CD14-positive monocyte (primary cell): Measurements from ENCODE around the gene MCHR2. TPM values are rescaled to one million over a fixed set of nuclear protein-coding genes. Genes with fewer than 3 reads are reported as not detected.

Experiments
- DNase-seq, 3 donors: peaks; one replicate each; pipeline ENCODE4 v3.0.0-alpha.2; 2011 to 2022
- H2AFZ ChIP-seq: 2 replicates; pipeline ENCODE4 v1.6.0; 2012; ENCODE audit warnings: mild to moderate bottlenecking, low read depth, low read length, inconsistent platforms; ENCODE audit not compliant: insufficient read depth, poor library complexity, severe bottlenecking
- H3K27ac ChIP-seq, 2 donors: 1 replicate in 1 of 2; 2 replicates in 1 of 2; pipeline ENCODE4 v1.5.1; 2012 to 2013; ENCODE audit warnings: low read length in 2 of 2, control low read depth in 1 of 2, inconsistent platforms in 1 of 2, low read depth in 1 of 2, mild to moderate bottlenecking in 1 of 2
- H3K27me3 ChIP-seq, 2 donors: one replicate each; pipeline versions ENCODE4 v1.6.0 to v1.6.1; 2011 to 2013; ENCODE audit warnings: low read length in 2 of 2; ENCODE audit not compliant: control insufficient read depth in 2 of 2, insufficient read depth in 2 of 2
- H3K36me3 ChIP-seq, 2 donors: replicated peaks in 1 of 2; 1 replicate in 1 of 2; 2 replicates in 1 of 2; pipeline versions ENCODE4 v1.5.1 to v1.6.1; 2012 to 2013; ENCODE audit warnings: low read length in 2 of 2, control low read depth in 1 of 2, inconsistent platforms in 1 of 2, mild to moderate bottlenecking in 1 of 2; ENCODE audit not compliant: insufficient read depth in 2 of 2, control insufficient read depth in 1 of 2
- H3K4me1 ChIP-seq, 2 donors: 1 replicate in 1 of 2; 2 replicates in 1 of 2; pipeline versions ENCODE4 v1.5.1 to v1.6.1; 2012 to 2013; ENCODE audit warnings: low read length in 2 of 2, control low read depth in 1 of 2, inconsistent platforms in 1 of 2, mild to moderate bottlenecking in 1 of 2, moderate library complexity in 1 of 2; ENCODE audit not compliant: insufficient read depth in 2 of 2, control insufficient read depth in 1 of 2
- H3K4me2 ChIP-seq: replicated peaks from 2 replicates; pipeline ENCODE3; 2012; ENCODE audit warnings: low read length, moderate library complexity, mild to moderate bottlenecking; ENCODE audit not compliant: poor library complexity, severe bottlenecking; ENCODE audit errors: extremely low read depth
- H3K4me3 ChIP-seq, 3 experiments: fragments of 200-600 bp in 1 of 3; sonication (generic) in 1 of 3; replicated peaks in 1 of 3; 1 replicate in 2 of 3; 2 replicates in 1 of 3; pipeline ENCODE4 v1.5.1; 2011 to 2013; ENCODE audit warnings: low read length in 3 of 3, mild to moderate bottlenecking in 3 of 3, control low read depth in 2 of 3, low read depth in 2 of 3, inconsistent platforms in 1 of 3, moderate library complexity in 1 of 3
- H3K79me2 ChIP-seq: 2 replicates; pipeline ENCODE4 v1.6.0; 2012; ENCODE audit warnings: mild to moderate bottlenecking, control low read depth, inconsistent platforms, low read length, moderate library complexity; ENCODE audit not compliant: insufficient read depth
- H3K9ac ChIP-seq: 2 replicates; pipeline ENCODE4 v1.6.0; 2017; ENCODE audit warnings: low read length, mild to moderate bottlenecking; ENCODE audit not compliant: insufficient read depth, poor library complexity, severe bottlenecking
- H3K9me3 ChIP-seq, 2 donors: replicated peaks in 1 of 2; 1 replicate in 1 of 2; 2 replicates in 1 of 2; pipeline versions ENCODE4 v1.5.1 to v1.6.1; 2012 to 2013; ENCODE audit warnings: low read length in 2 of 2, control low read depth in 1 of 2; ENCODE audit not compliant: control insufficient read depth in 1 of 2, insufficient read depth in 1 of 2
- H4K20me1 ChIP-seq: 2 replicates; pipeline ENCODE4 v1.6.0; 2012; ENCODE audit warnings: mild to moderate bottlenecking, low read length, control low read depth, moderate library complexity; ENCODE audit not compliant: insufficient read depth
- H3K27ac Mint-ChIP-seq, 7 donors: one replicate each; pipeline ENCODE4 v1.8.0; 2020; ENCODE audit warnings: mild to moderate bottlenecking in 7 of 7, mixed read lengths in 7 of 7, moderate library complexity in 6 of 7, inconsistent platforms in 2 of 7
- H3K27me3 Mint-ChIP-seq, 3 donors: one replicate each; pipeline ENCODE4 v1.8.0; 2021 to 2022; ENCODE audit warnings: low read depth in 3 of 3, mild to moderate bottlenecking in 3 of 3, mixed read lengths in 3 of 3, moderate library complexity in 3 of 3, inconsistent platforms in 1 of 3
- H3K36me3 Mint-ChIP-seq, 2 donors: one replicate each; pipeline ENCODE4 v1.8.0; 2020; ENCODE audit warnings: mixed read lengths in 2 of 2, inconsistent platforms in 1 of 2, mild to moderate bottlenecking in 1 of 2
- H3K4me1 Mint-ChIP-seq: one replicate; pipeline ENCODE4 v1.8.0; 2020; ENCODE audit warnings: mild to moderate bottlenecking, mixed read lengths
- H3K4me3 Mint-ChIP-seq, 2 donors: one replicate each; pipeline ENCODE4 v1.8.0; 2020; ENCODE audit warnings: mild to moderate bottlenecking in 2 of 2, mixed read lengths in 2 of 2, moderate library complexity in 1 of 2
- H3K9me3 Mint-ChIP-seq, 7 donors: one replicate each; pipeline ENCODE4 v1.8.0; 2020 to 2022; ENCODE audit warnings: mixed read lengths in 7 of 7, mild to moderate bottlenecking in 6 of 7, moderate library complexity in 6 of 7, inconsistent platforms in 2 of 7
- WGBS: methylation state at CpG from one replicate; pipeline ENCODE4 v1.1.5; 2013; ENCODE audit warnings: missing lambda C conversion rate; ENCODE audit not compliant: insufficient coverage; 5-methylcytosine and 5-hydroxymethylcytosine counted together
- intact Hi-C, 2 donors: fragments of 100-400 bp; cut with micrococcal nuclease; formaldehyde crosslinking; loops; one replicate each; pipeline versions ENCODE4 v1.15.0 to v1.15.1; 2023
- polyA plus RNA-seq, 3 donors: library from polyadenylated mRNA; depleted of rRNA in 1 of 3; unstranded in 2 of 3; stranded (reverse) in 1 of 3; fragments of 300-500 nt in 2 of 3; fragments of >200 nt in 1 of 3; fragmentation: Illumina TruSeq in 2 of 3; gene quantifications; 1 replicate in 2 of 3; 2 replicates in 1 of 3; pipeline ENCODE4 v1.2.3, GENCODE V29; 2012 to 2021
- TF ChIP-seq, protein P1 (sequence below): fragments of 200-600 bp; IDR thresholded peaks from one replicate; pipeline ENCODE4 v1.8.0; 2022; ENCODE audit warnings: antibody characterized with exemption, mild to moderate bottlenecking

The MCHR2 gene
- polyA plus RNA-seq, 3 donors = not detected

DNA sequence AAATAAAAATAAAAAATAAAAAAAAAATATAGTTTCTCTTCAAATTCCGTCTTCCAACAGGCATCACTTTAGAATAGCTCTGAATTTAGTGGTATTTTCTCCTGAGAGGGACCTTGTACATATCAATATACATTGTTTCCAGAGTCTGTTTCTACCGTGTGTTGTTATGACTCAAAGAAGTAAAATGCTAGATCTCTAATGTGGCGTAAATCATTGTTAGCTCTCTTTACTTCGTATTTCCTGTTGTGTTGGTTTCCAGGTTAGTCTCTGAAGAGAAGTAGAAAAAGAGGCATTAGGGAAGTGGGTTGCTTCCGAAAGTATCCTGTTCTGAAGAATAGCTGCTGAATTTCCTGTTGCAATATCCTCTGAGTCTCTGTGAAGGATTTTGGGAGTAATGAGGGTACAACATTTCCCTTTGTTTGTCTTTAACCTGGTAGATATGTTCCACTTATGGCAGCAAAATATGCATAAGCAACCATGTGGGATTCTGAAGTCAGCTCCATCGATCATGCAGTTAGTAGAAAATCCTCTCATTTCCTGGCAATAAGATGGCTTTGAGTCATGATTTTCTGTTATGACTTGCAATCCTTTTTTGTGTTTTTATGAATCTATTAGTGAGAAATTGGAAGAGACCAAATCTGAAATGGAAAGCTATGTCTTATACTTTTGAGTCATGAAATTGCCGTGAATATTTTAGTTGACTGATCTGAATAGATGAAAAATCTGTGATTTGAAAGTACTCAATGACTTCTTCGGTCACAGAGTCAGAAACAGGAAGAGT, 42.0 kb upstream of the MCHR2 start:
- no peaks in the 10 kb centered on the region for H3K79me2 ChIP-seq
- H3K27me3 ChIP-seq = no peaks in the 10 kb centered on the region
- H3K4me2 ChIP-seq = no peak overlapping the region
- H4K20me1 ChIP-seq = no peaks in the 10 kb centered on the region
- peaks cover 0 to 14% (median 6%) of the 10 kb centered on the region in 7 donors for H3K9me3 Mint-ChIP-seq
- peaks cover 6 to 10% of the 10 kb centered on the region in 2 donors for H3K9me3 ChIP-seq
- no peak overlapping the region for H3K9ac ChIP-seq
- 26% methylated on average over 3 of the region's 8 CpGs for WGBS
- intact Hi-C loops = no loop called here
- no peak overlapping the region for H3K4me3 Mint-ChIP-seq
- no peaks in the 10 kb centered on the region for H3K36me3 ChIP-seq
- no peaks in the 10 kb centered on the region for H3K4me1 Mint-ChIP-seq
- H3K27me3 Mint-ChIP-seq = no peaks in the 10 kb centered on the region
- no peak for DNase-seq
- H3K36me3 Mint-ChIP-seq = no peaks in the 10 kb centered on the region
- H3K27ac ChIP-seq = no peak overlapping the region
- TF ChIP-seq, protein P1, sequence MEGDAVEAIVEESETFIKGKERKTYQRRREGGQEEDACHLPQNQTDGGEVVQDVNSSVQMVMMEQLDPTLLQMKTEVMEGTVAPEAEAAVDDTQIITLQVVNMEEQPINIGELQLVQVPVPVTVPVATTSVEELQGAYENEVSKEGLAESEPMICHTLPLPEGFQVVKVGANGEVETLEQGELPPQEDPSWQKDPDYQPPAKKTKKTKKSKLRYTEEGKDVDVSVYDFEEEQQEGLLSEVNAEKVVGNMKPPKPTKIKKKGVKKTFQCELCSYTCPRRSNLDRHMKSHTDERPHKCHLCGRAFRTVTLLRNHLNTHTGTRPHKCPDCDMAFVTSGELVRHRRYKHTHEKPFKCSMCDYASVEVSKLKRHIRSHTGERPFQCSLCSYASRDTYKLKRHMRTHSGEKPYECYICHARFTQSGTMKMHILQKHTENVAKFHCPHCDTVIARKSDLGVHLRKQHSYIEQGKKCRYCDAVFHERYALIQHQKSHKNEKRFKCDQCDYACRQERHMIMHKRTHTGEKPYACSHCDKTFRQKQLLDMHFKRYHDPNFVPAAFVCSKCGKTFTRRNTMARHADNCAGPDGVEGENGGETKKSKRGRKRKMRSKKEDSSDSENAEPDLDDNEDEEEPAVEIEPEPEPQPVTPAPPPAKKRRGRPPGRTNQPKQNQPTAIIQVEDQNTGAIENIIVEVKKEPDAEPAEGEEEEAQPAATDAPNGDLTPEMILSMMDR = no peak
- no peaks in the 10 kb centered on the region for H3K4me1 ChIP-seq
- no peak overlapping the region for H3K4me3 ChIP-seq
- H3K27ac Mint-ChIP-seq = no peak overlapping the region
- H2AFZ ChIP-seq = no peak overlapping the region

DNA sequence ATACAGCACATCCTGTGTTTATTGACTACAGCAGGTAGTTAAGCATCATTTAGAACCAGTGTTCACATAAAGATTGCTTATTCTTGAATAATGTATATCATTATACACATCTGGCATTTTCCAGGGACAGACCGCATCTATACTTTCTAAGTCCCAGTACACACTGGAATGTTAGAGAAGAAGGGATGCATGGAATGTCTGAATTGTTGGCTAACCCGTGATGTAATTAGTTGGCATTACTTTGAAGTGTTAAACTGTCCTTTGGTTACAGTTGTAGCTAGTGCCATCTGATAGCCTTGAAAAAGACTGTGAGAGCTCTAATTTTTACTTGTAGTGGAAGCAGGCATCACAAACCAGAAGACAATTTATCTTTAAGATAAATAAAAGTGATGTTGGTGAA, 29.8 kb upstream of the MCHR2 start:
- H3K9me3 ChIP-seq = no peaks in the 10 kb centered on the region
- Mint-ChIP-seq H3K9me3 (peaks cover 0 to 2% (median 0%) of the 10 kb centered on the region in 7 donors), H3K27me3 (peaks cover 0 to 1% (median 0%) of the 10 kb centered on the region in 3 donors), H3K36me3 (no peaks in the 10 kb centered on the region), H3K27ac (no peak overlapping the region), H3K4me1 (no peaks in the 10 kb centered on the region), H3K4me3 (no peak overlapping the region)
- no peaks in the 10 kb centered on the region for H4K20me1 ChIP-seq
- no peak overlapping the region for H2AFZ ChIP-seq
- TF ChIP-seq, protein P1 = no peak
- no peaks in the 10 kb centered on the region for H3K36me3 ChIP-seq
- no peak for DNase-seq
- no peaks in the 10 kb centered on the region for H3K27me3 ChIP-seq
- no peak overlapping the region for H3K9ac ChIP-seq
- intact Hi-C loops = no loop called here
- no peak overlapping the region for H3K4me3 ChIP-seq
- H3K27ac ChIP-seq = no peak overlapping the region
- no peaks in the 10 kb centered on the region for H3K79me2 ChIP-seq
- no peaks in the 10 kb centered on the region for H3K4me1 ChIP-seq
- no peak overlapping the region for H3K4me2 ChIP-seq
- 80% methylated on average over 1 of the region's 2 CpGs for WGBS
